ENCODE measurements around the gene TRMT10B.
"Not testable (repeated sequence)": the region's sequence is repeated elsewhere in the genome, so short reads cannot be mapped to it uniquely, and the experiment has no call there.

- TF ChIP-seq POLR2A, POLR2AphosphoS5, SPI1, TAF1 (IDR thresholded peaks at IDR 0.05; ENCODE audit: low read depth, low read length): not testable (repeated sequence)
Observed at GRCh38 chr9:37809676-37810075, 56.1 kb downstream of the TRMT10B start.

All from GM12891 (cell line).